Naive thymus-derived CD8-positive, alpha-beta T cell (primary cell): ENCODE measurements around the gene C14orf39. TPM values are rescaled to one million over a fixed set of nuclear protein-coding genes. Genes with fewer than 3 reads are reported as not detected.

ENCODE experiments used
- ATAC-seq, 2 donors: fragments of 150-1000 bp; cut with Tn5 transposase in 1 of 2; sonication (Bioruptor Pico), chemical (Tn5 transposase) in 1 of 2; 1 replicate in 1 of 2; 2 replicates in 1 of 2; pipeline ENCODE4 v1.10.0; 2021; ENCODE audit warnings: mild to moderate bottlenecking in 2 of 2, moderate library complexity in 2 of 2
- POLR2A ChIA-PET: fragments of 350-600 bp; sonication (Branson Sonifier 250); formaldehyde crosslinking; loops from one replicate; lab custom pipeline; 2021; ENCODE audit warnings: antibody characterized with exemption; lab: Charles Lee
- DNase-seq, 10 donors: peaks; one replicate each; pipeline versions ENCODE4 v3.0.0 to v3.0.0-alpha.2; 2020 to 2022
- H3K27ac Mint-ChIP-seq, 10 donors: one replicate each; pipeline ENCODE4 v1.8.0; 2020 to 2022; ENCODE audit warnings: mild to moderate bottlenecking in 10 of 10, mixed read lengths in 10 of 10, moderate library complexity in 4 of 10, inconsistent platforms in 1 of 10
- H3K27me3 Mint-ChIP-seq, 5 donors: one replicate each; pipeline ENCODE4 v1.8.0; 2021 to 2022; ENCODE audit warnings: mixed read lengths in 5 of 5
- H3K36me3 Mint-ChIP-seq, 3 donors: one replicate each; pipeline ENCODE4 v1.8.0; 2020 to 2022; ENCODE audit warnings: mixed read lengths in 3 of 3, mild to moderate bottlenecking in 2 of 3, inconsistent platforms in 1 of 3
- H3K4me1 Mint-ChIP-seq, 4 donors: one replicate each; pipeline ENCODE4 v1.8.0; 2021 to 2022; ENCODE audit warnings: mixed read lengths in 4 of 4
- H3K4me3 Mint-ChIP-seq, 10 donors: one replicate each; pipeline ENCODE4 v1.8.0; 2020 to 2022; ENCODE audit warnings: mild to moderate bottlenecking in 10 of 10, mixed read lengths in 10 of 10, moderate library complexity in 6 of 10, inconsistent platforms in 1 of 10
- H3K9me3 Mint-ChIP-seq, 9 donors: one replicate each; pipeline ENCODE4 v1.8.0; 2020 to 2022; ENCODE audit warnings: mixed read lengths in 9 of 9, mild to moderate bottlenecking in 3 of 9, inconsistent platforms in 1 of 9, moderate library complexity in 1 of 9
- polyA plus RNA-seq, 3 donors: library from polyadenylated mRNA; unstranded; fragments of 300-500 nt; fragmentation: Illumina TruSeq; gene quantifications; one replicate each; pipeline ENCODE4 v1.2.3, GENCODE V29; 2021
- total RNA-seq, 8 experiments: library from RNA in 2 of 8; stranded (reverse) in 2 of 8; gene quantifications; one replicate each; pipeline ENCODE4 v1.2.3 and lab custom pipeline; 2021 to 2026

C14orf39 gene
- total and polyA plus RNA-seq, 5 experiments from 2014 or later, result not detected

DNA sequence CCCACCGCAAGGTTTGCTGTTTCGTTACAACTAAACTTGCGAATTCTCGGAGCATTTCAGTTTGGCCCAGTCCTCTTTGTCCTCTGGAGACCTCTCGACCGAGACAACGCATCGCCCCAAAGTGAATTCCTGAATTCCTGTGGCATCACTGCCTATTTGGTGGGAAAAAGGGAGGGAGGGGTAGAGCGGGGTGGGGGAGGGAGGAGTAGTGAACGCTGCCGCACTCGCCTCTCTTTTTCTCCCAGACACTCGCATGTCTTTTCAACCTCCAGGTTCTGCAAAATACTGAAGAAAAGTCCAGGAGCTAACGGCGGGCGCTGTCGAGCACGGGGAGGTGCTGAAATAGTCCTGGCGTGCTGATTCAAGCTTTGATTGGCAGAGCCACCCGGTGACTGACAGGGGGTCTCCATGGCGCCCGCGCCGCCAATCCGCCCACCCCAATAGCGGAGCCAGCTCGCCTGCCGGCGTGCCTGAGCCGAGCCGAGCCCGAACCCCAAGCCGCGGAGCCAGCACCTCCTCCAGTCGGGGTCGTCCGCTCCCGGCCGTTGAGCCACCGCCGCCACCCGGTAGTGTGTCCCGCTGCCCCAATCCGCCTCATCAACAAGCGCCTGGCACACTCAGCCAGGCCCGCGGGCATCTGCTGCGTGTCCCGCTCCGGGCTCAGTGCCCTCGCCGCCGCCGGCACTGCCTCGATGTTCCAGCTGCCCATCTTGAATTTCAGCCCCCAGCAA, 23.0 kb upstream of the C14orf39 start, which contains the start of gene SIX6:
Gene SIX6 (plus strand): TSS at position 440 of the 731 bp plus-strand sequence. CDS start 253 bp downstream, at position 693.
- H3K4me1 Mint-ChIP-seq, result peaks cover 4 to 32% (median 18%) of the 10 kb centered on the region in 4 donors
- DNase-seq (no peak), ATAC-seq (peak; percentile 20 to 45)
- H3K4me3 Mint-ChIP-seq, result peak within 1 kb of the TSS in 8 of 10 donors; percentile 32 to 70 (median 56)
- peaks cover 0 to 8% (median 4%) of the 10 kb centered on the region in 3 donors for H3K36me3 Mint-ChIP-seq
- peaks cover 44 to 89% (median 73%) of the 10 kb centered on the region in 5 donors for H3K27me3 Mint-ChIP-seq
- H3K27ac Mint-ChIP-seq, result peak within 1 kb of the TSS in 2 of 10 donors; percentile 56 to 70
- peaks cover 0 to 11% (median 0%) of the 10 kb centered on the region in 9 donors for H3K9me3 Mint-ChIP-seq
- POLR2A ChIA-PET, result no interaction called here

GRCh38 chr14:60508363-60508706, 22.5 kb upstream of the C14orf39 start:
- Mint-ChIP-seq H3K4me1 (peaks cover 4 to 32% (median 18%) of the 10 kb centered on the region in 4 donors), H3K9me3 (peaks cover 0 to 11% (median 0%) of the 10 kb centered on the region in 9 donors), H3K27me3 (peaks cover 45 to 91% (median 72%) of the 10 kb centered on the region in 5 donors), H3K36me3 (peaks cover 0 to 6% (median 4%) of the 10 kb centered on the region in 3 donors), H3K27ac (peak overlapping the region in 1 of 10 donors; percentile 56), H3K4me3 (peak overlapping the region in 5 of 10 donors; percentile 10 to 70 (median 55))
- ATAC-seq (no peak), DNase-seq (no peak)
- POLR2A ChIA-PET, result no interaction called here

- peaks cover 40 to 92% (median 72%) of the 10 kb centered on the region in 5 donors for H3K27me3 Mint-ChIP-seq
- H3K4me3 Mint-ChIP-seq, result peak overlapping the region in 4 of 10 donors; percentile 3 to 47 (median 20)
- peaks cover 0 to 6% (median 4%) of the 10 kb centered on the region in 3 donors for H3K36me3 Mint-ChIP-seq
- POLR2A ChIA-PET, result no interaction called here
- H3K4me1 Mint-ChIP-seq, result peaks cover 4 to 32% (median 18%) of the 10 kb centered on the region in 4 donors
- no peak for ATAC-seq
- peaks cover 0 to 11% (median 0%) of the 10 kb centered on the region in 9 donors for H3K9me3 Mint-ChIP-seq
- H3K27ac Mint-ChIP-seq, result peak overlapping the region in 1 of 10 donors; percentile 53
- no peak for DNase-seq
Measured at GRCh38 chr14:60506985-60507829, 21.3 kb upstream of the C14orf39 start.

DNA sequence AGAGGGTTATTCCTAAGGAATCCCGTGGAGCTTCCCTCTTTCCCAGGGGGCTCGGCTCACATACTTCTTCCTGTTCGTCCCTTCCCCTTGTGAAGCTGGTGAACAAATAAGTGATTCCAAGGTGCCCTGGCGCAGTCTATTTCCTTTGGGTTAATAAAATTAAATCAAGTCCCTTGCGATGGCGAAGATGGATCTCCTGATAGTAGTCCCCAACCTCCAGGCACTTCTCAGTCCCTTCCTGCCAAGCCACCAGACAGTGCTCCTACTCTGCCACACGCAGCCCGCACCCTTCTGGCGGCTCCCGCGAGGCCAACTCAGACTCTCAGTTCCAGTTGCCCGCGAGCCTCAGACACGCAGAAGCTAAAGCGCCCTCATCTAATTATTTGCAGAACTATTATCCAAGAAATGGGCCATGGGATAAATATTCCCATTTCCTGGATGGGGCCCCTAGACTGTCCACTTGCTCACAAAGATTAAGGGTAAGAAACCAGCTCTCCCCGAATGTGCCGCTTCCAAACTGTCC, 20.7 kb upstream of the C14orf39 start:
- H3K27ac Mint-ChIP-seq, result no peak overlapping the region
- no peak for ATAC-seq
- H3K36me3 Mint-ChIP-seq, result peaks cover 0 to 6% (median 4%) of the 10 kb centered on the region in 3 donors
- POLR2A ChIA-PET, result no interaction called here
- H3K4me1 Mint-ChIP-seq, result peaks cover 4 to 31% (median 17%) of the 10 kb centered on the region in 4 donors
- H3K4me3 Mint-ChIP-seq, result peak overlapping the region in 2 of 10 donors; percentile 7 to 10
- peaks cover 0 to 11% (median 0%) of the 10 kb centered on the region in 9 donors for H3K9me3 Mint-ChIP-seq
- DNase-seq, result no peak
- H3K27me3 Mint-ChIP-seq, result peaks cover 38 to 92% (median 71%) of the 10 kb centered on the region in 5 donors

- H3K27ac Mint-ChIP-seq, result no peak overlapping the region
- no peak for DNase-seq
- H3K4me3 Mint-ChIP-seq, result peak overlapping the region in 1 of 10 donors; percentile 0
- H3K36me3 Mint-ChIP-seq, result peaks cover 0 to 6% (median 4%) of the 10 kb centered on the region in 3 donors
- no peak for ATAC-seq
- peaks cover 0 to 11% (median 0%) of the 10 kb centered on the region in 9 donors for H3K9me3 Mint-ChIP-seq
- H3K27me3 Mint-ChIP-seq, result peaks cover 41 to 92% (median 73%) of the 10 kb centered on the region in 5 donors
- peaks cover 4 to 27% (median 13%) of the 10 kb centered on the region in 4 donors for H3K4me1 Mint-ChIP-seq
- POLR2A ChIA-PET, result no interaction called here
Measured at GRCh38 chr14:60506010-60506409, 20.1 kb upstream of the C14orf39 start.

- no peak overlapping the region for H3K4me3 Mint-ChIP-seq
- peaks cover 0 to 6% (median 4%) of the 10 kb centered on the region in 3 donors for H3K36me3 Mint-ChIP-seq
- peaks cover 1 to 23% (median 9%) of the 10 kb centered on the region in 4 donors for H3K4me1 Mint-ChIP-seq
- no peak for ATAC-seq
- POLR2A ChIA-PET, result no interaction called here
- peaks cover 41 to 92% (median 76%) of the 10 kb centered on the region in 5 donors for H3K27me3 Mint-ChIP-seq
- no peak overlapping the region for H3K27ac Mint-ChIP-seq
- DNase-seq, result no peak
- peaks cover 0 to 11% (median 0%) of the 10 kb centered on the region in 9 donors for H3K9me3 Mint-ChIP-seq
Measured at GRCh38 chr14:60505448-60505847, 19.6 kb upstream of the C14orf39 start.

DNA sequence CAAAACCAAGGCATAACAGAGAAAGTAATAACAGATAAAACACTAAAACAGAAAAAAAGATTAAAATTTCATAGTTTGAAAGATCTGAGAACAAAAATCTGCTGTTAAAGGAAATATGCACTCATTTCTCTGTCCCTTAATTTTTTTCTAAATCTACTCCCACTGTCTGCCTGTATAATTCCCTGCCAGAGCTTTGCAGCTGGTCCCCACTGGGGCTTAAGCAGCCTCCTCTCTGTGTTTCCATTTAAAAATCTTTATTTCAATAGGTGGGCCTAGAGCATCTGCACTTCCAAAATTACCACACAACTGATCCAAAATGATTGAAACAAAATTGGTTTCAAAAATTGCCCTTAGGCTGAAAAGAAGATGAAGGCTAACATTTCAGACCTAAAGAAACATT, 16.7 kb upstream of the C14orf39 start:
- Mint-ChIP-seq H3K4me1 (peaks cover 0 to 4% (median 0%) of the 10 kb centered on the region in 4 donors), H3K27ac (no peak overlapping the region), H3K27me3 (peaks cover 36 to 78% (median 57%) of the 10 kb centered on the region in 5 donors), H3K4me3 (no peak overlapping the region), H3K36me3 (peaks cover 0 to 4% (median 4%) of the 10 kb centered on the region in 3 donors), H3K9me3 (peaks cover 0 to 9% (median 0%) of the 10 kb centered on the region in 9 donors)
- POLR2A ChIA-PET, result no interaction called here
- ATAC-seq (no peak), DNase-seq (no peak)

- DNase-seq (no peak), ATAC-seq (no peak)
- peaks cover 20 to 47% (median 38%) of the 10 kb centered on the region in 5 donors for H3K27me3 Mint-ChIP-seq
- peaks cover 0 to 6% (median 0%) of the 10 kb centered on the region in 9 donors for H3K9me3 Mint-ChIP-seq
- H3K36me3 Mint-ChIP-seq, result no peaks in the 10 kb centered on the region
- no peak overlapping the region for H3K4me3 Mint-ChIP-seq
- H3K27ac Mint-ChIP-seq, result no peak overlapping the region
- no peaks in the 10 kb centered on the region for H3K4me1 Mint-ChIP-seq
- POLR2A ChIA-PET, result no interaction called here
Measured at GRCh38 chr14:60495946-60496345, 10.1 kb upstream of the C14orf39 start.

DNA sequence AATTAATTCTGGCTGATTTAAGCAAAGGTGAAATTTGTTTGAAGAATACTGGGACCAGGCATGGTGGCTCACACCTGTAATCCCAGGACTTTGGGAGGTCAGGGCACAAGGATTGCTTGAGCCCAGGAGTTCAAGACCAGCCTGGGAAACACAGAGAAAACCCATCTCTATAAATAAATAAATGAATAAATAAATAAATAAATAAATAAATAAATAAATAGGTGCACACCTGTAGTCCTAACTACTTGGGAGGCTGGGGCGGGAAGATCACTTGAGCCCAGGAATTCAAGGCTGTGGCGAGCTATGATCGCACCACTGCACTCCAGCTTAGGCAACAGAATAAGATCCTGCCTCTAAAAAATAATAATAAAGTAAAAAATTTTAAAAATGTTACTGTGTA, 4.4 kb upstream of the C14orf39 start:
- Mint-ChIP-seq H3K27me3 (peaks cover 15 to 22% (median 21%) of the 10 kb centered on the region in 5 donors), H3K9me3 (peaks cover 0 to 3% (median 0%) of the 10 kb centered on the region in 9 donors), H3K36me3 (no peaks in the 10 kb centered on the region), H3K4me3 (no peak overlapping the region), H3K4me1 (peaks cover 0 to 7% (median 1%) of the 10 kb centered on the region in 4 donors), H3K27ac (no peak overlapping the region)
- no peak for DNase-seq
- POLR2A ChIA-PET, result interaction anchor here (0.5 kb wide), 1 partner anchor 1350 kb away, joined by 3 read pairs; no protein-coding TSS in a partner anchor
- ATAC-seq, result no peak

- ATAC-seq (no peak), DNase-seq (no peak)
- POLR2A ChIA-PET, result no interaction called here
Measured at GRCh38 chr14:60488175-60488574, 2.3 kb upstream of the C14orf39 start.

DNA sequence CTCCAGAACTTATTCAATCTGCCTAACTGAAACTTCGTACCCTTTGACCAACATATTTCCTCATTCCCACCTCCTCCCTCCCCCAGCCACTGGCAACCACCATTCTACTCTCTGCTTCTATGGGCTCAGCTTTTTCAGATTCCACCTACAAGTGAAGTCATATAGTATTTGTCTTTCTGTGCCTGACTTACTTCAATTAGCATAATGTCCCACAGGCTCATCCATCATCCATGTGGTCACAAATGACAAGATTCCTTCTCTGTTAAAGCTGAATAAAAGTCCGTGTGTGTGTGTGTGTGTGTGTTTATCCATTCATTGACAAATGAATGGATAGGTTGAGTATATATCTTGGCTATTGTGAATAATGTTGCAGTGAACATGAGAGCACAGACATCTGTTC, 1.3 kb upstream of the C14orf39 start:
- peaks cover 0 to 8% (median 2%) of the 10 kb centered on the region in 4 donors for H3K4me1 Mint-ChIP-seq
- DNase-seq (no peak), ATAC-seq (no peak)
- H3K27ac Mint-ChIP-seq, result no peak overlapping the region
- no peak overlapping the region for H3K4me3 Mint-ChIP-seq
- H3K9me3 Mint-ChIP-seq, result peaks cover 0 to 16% (median 3%) of the 10 kb centered on the region in 9 donors
- H3K36me3 Mint-ChIP-seq, result peaks cover 0 to 6% (median 3%) of the 10 kb centered on the region in 3 donors
- POLR2A ChIA-PET, result no interaction called here
- peaks cover 13 to 33% (median 22%) of the 10 kb centered on the region in 5 donors for H3K27me3 Mint-ChIP-seq

More at GRCh38 chr14:60488175-60488574, 2.3 kb upstream of the C14orf39 start:
- H3K9me3 Mint-ChIP-seq, result peaks cover 0 to 12% (median 0%) of the 10 kb centered on the region in 9 donors
- H3K36me3 Mint-ChIP-seq, result peaks cover 0 to 6% (median 3%) of the 10 kb centered on the region in 3 donors
- H3K4me1 Mint-ChIP-seq, result peaks cover 0 to 8% (median 2%) of the 10 kb centered on the region in 4 donors
- no peak overlapping the region for H3K27ac Mint-ChIP-seq
- no peak overlapping the region for H3K4me3 Mint-ChIP-seq
- H3K27me3 Mint-ChIP-seq, result peaks cover 9 to 28% (median 19%) of the 10 kb centered on the region in 5 donors
